Liver (tissue), 9 donors: ENCODE results near the gene SNCB. TPM values are rescaled to one million over a fixed set of nuclear protein-coding genes. Genes with fewer than 3 reads are reported as not detected.
A peak's percentile ranks its signal among the peaks of the same experiment; 100 is the strongest.

Experiments used
- DNase-seq: peaks from one replicate; pipeline ENCODE4 v3.0.0-alpha.2; 2017; ENCODE audit warnings: low spot score
- H3K27ac ChIP-seq, 2 donors: one replicate each; pipeline ENCODE4 v1.7.0; 2013; ENCODE audit warnings: inconsistent platforms in 2 of 2, low read length in 2 of 2, control low read depth in 1 of 2, low read depth in 1 of 2, mild to moderate bottlenecking in 1 of 2
- H3K27me3 ChIP-seq, 4 donors: one replicate each; pipeline versions ENCODE4 v1.6.1 to v1.7.0; 2013; ENCODE audit warnings: low read length in 3 of 4, inconsistent platforms in 1 of 4, mild to moderate bottlenecking in 1 of 4, moderate library complexity in 1 of 4; ENCODE audit not compliant: control insufficient read depth in 4 of 4, insufficient read depth in 4 of 4
- H3K36me3 ChIP-seq, 4 donors: one replicate each; pipeline versions ENCODE4 v1.6.1 to v1.7.0; 2013; ENCODE audit warnings: low read length in 3 of 4, mild to moderate bottlenecking in 3 of 4, low read depth in 1 of 4, moderate library complexity in 1 of 4; ENCODE audit not compliant: control insufficient read depth in 4 of 4, insufficient read depth in 3 of 4
- H3K4me1 ChIP-seq, 4 donors: one replicate each; pipeline versions ENCODE4 v1.6.1 to v1.7.0; 2013; ENCODE audit warnings: low read length in 3 of 4, mild to moderate bottlenecking in 3 of 4, moderate library complexity in 1 of 4; ENCODE audit not compliant: control insufficient read depth in 4 of 4, insufficient read depth in 4 of 4
- H3K4me3 ChIP-seq, 3 donors: one replicate each; pipeline versions ENCODE4 v1.6.1 to v1.7.0; 2013; ENCODE audit warnings: low read length in 3 of 3, control low read depth in 1 of 3, low read depth in 1 of 3, mild to moderate bottlenecking in 1 of 3
- H3K9ac ChIP-seq, 2 donors: one replicate each; pipeline ENCODE4 v1.7.0; 2013; ENCODE audit warnings: low read length in 2 of 2, mild to moderate bottlenecking in 2 of 2, moderate library complexity in 2 of 2, control low read depth in 1 of 2, low read depth in 1 of 2
- H3K9me3 ChIP-seq, 4 donors: one replicate each; pipeline versions ENCODE4 v1.6.1 to v1.7.0; 2013; ENCODE audit warnings: low read length in 3 of 4; ENCODE audit not compliant: control insufficient read depth in 4 of 4
- EGR1 ChIP-seq, 2 donors: IDR thresholded peaks; 2 replicates each; pipeline ENCODE4 v1.6.1; 2016 to 2018; ENCODE audit warnings: antibody characterized with exemption in 2 of 2, low read depth in 2 of 2
- FOXA1 ChIP-seq: IDR thresholded peaks from 2 replicates; pipeline ENCODE4 v1.6.1; 2016; ENCODE audit warnings: antibody characterized with exemption
- FOXA2 ChIP-seq: IDR thresholded peaks from 2 replicates; pipeline ENCODE4 v1.6.1; 2016; ENCODE audit warnings: antibody characterized with exemption
- GABPA ChIP-seq, 2 donors: IDR thresholded peaks in 1 of 2; conservative IDR thresholded peaks in 1 of 2; 2 replicates each; pipeline ENCODE4 v1.6.1; 2016; ENCODE audit warnings: antibody characterized with exemption in 2 of 2, mild to moderate bottlenecking in 1 of 2, moderate library complexity in 1 of 2
- HNF4G ChIP-seq: IDR thresholded peaks from 2 replicates; pipeline ENCODE4 v1.6.1; 2016; ENCODE audit warnings: antibody characterized with exemption
- JUND ChIP-seq, 2 donors: IDR thresholded peaks; 2 replicates each; pipeline ENCODE4 v1.6.1; 2016; ENCODE audit warnings: antibody characterized with exemption in 2 of 2
- MAX ChIP-seq: IDR thresholded peaks from 2 replicates; pipeline ENCODE4 v1.6.1; 2016; ENCODE audit warnings: antibody characterized with exemption
- NR2F2 ChIP-seq: IDR thresholded peaks from 2 replicates; pipeline ENCODE4 v1.6.1; 2016; ENCODE audit warnings: antibody characterized with exemption
- RAD21 ChIP-seq, 2 donors: IDR thresholded peaks; 2 replicates each; pipeline ENCODE4 v1.6.1; 2016; ENCODE audit warnings: antibody characterized with exemption in 2 of 2, mild to moderate bottlenecking in 2 of 2
- RXRA ChIP-seq, 2 donors: IDR thresholded peaks; 2 replicates each; pipeline ENCODE4 v1.6.1; 2017 to 2018; ENCODE audit warnings: antibody characterized with exemption in 2 of 2, mild to moderate bottlenecking in 1 of 2
- SP1 ChIP-seq: IDR thresholded peaks from 2 replicates; pipeline ENCODE4 v1.6.1; 2018; ENCODE audit warnings: antibody characterized with exemption, mild to moderate bottlenecking
- TAF1 ChIP-seq: conservative IDR thresholded peaks from 2 replicates; pipeline ENCODE4 v1.6.1; 2016; ENCODE audit warnings: antibody characterized with exemption, mild to moderate bottlenecking
- WGBS: extraction: QIAGEN DNeasy Blood & Tissue Kit; methylation state at CpG from one replicate; pipeline ENCODE4 v1.1.7; 2013; 5-methylcytosine and 5-hydroxymethylcytosine counted together
- polyA plus RNA-seq, 2 donors: library from polyadenylated mRNA; stranded (reverse) in 1 of 2; unstranded in 1 of 2; fragments of 200-250 nt in 1 of 2; fragments of >200 nt in 1 of 2; fragmentation: Nextera tagmentation in 1 of 2; extraction: Ambion mirVana in 1 of 2; gene quantifications; one replicate each; pipeline versions ENCODE4 v1.2.1 to v1.2.3, GENCODE V29; 2013 to 2015
- total RNA-seq, 2 donors: library from RNA; depleted of rRNA; stranded (reverse); fragments of >200 nt; gene quantifications; one replicate each; pipeline ENCODE4 v1.2.3, GENCODE V29; 2014
- TF ChIP-seq, protein P1 (sequence below): fragments of 150-350 bp; IDR thresholded peaks from 2 replicates; pipeline ENCODE4 v1.5.1; 2017; ENCODE audit warnings: improper control_type of control experiment, low read depth, low read length; ENCODE audit not compliant: missing input control
- TF ChIP-seq, protein P2 (sequence below): IDR thresholded peaks from 2 replicates; pipeline ENCODE4 v1.6.1; 2016; ENCODE audit warnings: antibody characterized with exemption
- TF ChIP-seq, protein P3 (sequence below): IDR thresholded peaks from 2 replicates; pipeline ENCODE4 v1.6.1; 2016; ENCODE audit warnings: antibody characterized with exemption
- donor health status: healthy.
- donor health status: healthy.
- donor health status: healthy.
- donor health status: healthy.
- donor health status: healthy.

SNCB gene
- total and polyA plus RNA-seq, 4 donors, result not detected

DNA sequence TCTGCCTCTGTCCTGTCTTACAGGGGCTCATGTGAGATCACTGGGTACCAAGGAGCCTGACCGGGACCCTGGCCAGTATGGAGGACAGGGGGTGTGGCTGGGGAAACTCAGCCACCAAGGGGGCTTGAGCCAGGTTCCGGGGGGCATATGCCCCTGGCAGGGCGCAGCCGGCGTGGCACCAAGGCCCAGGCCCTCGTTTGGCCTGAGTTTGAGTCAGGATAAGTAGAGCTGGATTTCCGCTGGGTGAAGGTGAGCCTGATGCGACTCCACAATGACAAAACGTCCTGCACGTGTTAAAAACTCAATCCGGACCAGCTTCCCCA lies 16.3 kb upstream of the SNCB start:
- H3K9me3 ChIP-seq, result no peaks in the 10 kb centered on the region
- peaks cover 5 to 18% (median 14%) of the 10 kb centered on the region in 4 donors for H3K4me1 ChIP-seq
- peak overlapping the region; percentile 51 to 76 (median 59) for H3K4me3 ChIP-seq
- no peak for TF ChIP-seq NR2F2
- no peak for TF ChIP-seq EGR1 (IDR thresholded peaks at IDR 0.05; ENCODE audit: low read depth in 2 of 2)
- no peak for TF ChIP-seq RAD21 (IDR thresholded peaks at IDR 0.05)
- TF ChIP-seq SP1, result no peak
- no peak for TF ChIP-seq JUND (IDR thresholded peaks at IDR 0.05)
- TF ChIP-seq, protein P1, sequence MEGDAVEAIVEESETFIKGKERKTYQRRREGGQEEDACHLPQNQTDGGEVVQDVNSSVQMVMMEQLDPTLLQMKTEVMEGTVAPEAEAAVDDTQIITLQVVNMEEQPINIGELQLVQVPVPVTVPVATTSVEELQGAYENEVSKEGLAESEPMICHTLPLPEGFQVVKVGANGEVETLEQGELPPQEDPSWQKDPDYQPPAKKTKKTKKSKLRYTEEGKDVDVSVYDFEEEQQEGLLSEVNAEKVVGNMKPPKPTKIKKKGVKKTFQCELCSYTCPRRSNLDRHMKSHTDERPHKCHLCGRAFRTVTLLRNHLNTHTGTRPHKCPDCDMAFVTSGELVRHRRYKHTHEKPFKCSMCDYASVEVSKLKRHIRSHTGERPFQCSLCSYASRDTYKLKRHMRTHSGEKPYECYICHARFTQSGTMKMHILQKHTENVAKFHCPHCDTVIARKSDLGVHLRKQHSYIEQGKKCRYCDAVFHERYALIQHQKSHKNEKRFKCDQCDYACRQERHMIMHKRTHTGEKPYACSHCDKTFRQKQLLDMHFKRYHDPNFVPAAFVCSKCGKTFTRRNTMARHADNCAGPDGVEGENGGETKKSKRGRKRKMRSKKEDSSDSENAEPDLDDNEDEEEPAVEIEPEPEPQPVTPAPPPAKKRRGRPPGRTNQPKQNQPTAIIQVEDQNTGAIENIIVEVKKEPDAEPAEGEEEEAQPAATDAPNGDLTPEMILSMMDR, result no peak
- TF ChIP-seq, protein P2, sequence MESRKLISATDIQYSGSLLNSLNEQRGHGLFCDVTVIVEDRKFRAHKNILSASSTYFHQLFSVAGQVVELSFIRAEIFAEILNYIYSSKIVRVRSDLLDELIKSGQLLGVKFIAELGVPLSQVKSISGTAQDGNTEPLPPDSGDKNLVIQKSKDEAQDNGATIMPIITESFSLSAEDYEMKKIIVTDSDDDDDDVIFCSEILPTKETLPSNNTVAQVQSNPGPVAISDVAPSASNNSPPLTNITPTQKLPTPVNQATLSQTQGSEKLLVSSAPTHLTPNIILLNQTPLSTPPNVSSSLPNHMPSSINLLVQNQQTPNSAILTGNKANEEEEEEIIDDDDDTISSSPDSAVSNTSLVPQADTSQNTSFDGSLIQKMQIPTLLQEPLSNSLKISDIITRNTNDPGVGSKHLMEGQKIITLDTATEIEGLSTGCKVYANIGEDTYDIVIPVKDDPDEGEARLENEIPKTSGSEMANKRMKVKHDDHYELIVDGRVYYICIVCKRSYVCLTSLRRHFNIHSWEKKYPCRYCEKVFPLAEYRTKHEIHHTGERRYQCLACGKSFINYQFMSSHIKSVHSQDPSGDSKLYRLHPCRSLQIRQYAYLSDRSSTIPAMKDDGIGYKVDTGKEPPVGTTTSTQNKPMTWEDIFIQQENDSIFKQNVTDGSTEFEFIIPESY, result no peak
- TF ChIP-seq GABPA (IDR thresholded peaks at IDR 0.05 in 1 of 2, conservative IDR thresholded peaks at IDR 0.05 in 1 of 2), result no peak
- TF ChIP-seq RXRA (IDR thresholded peaks at IDR 0.05), result no peak
- TF ChIP-seq, protein P3, sequence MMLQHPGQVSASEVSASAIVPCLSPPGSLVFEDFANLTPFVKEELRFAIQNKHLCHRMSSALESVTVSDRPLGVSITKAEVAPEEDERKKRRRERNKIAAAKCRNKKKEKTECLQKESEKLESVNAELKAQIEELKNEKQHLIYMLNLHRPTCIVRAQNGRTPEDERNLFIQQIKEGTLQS, result no peak
- TF ChIP-seq FOXA1, result no peak
- no peak for TF ChIP-seq TAF1
- no peak for TF ChIP-seq HNF4G
- TF ChIP-seq FOXA2, result no peak
- TF ChIP-seq MAX, result no peak
- H3K27me3 ChIP-seq, result no peaks in the 10 kb centered on the region
- peak overlapping the region; percentile 18 to 40 for H3K27ac ChIP-seq
- 33% methylated on average over 11 of the region's 11 CpGs for WGBS
- no peaks in the 10 kb centered on the region for H3K36me3 ChIP-seq
- no peak for DNase-seq
- H3K9ac ChIP-seq, result no peak overlapping the region

DNA sequence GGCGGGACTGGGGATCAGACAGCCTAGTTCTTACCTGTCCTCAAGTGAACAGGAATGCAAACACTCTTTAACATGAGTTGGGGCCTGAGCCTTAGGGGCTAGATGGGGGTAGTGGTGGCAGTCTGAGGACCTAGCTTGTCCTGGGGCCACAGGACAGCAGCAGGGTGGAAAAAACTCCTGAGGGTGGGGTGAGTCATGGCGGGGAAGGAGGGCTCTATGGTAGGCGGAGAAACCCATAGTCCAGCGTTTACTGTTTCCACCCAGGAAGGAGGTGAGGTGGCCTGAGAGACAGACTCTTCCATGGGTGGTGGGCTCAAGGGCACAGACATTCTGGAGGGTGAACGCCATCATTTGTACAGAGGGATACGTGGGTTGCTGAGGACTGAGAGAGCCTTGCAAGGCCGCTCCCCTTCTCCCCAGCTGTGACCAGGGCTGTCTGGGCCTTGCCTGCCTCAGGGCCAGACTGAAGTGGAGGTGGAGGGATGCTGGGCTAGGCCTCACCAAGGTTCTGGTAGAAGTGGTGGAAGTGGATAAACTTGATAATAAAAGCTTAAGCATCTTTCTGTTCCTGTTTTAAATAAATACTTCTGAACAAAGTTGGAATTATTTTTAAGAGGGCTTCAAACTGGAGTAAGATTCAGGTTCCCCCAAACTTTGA lies 15.8 kb upstream of the SNCB start:
- 96% methylated on average over 7 of the region's 7 CpGs for WGBS
- no peak overlapping the region for H3K27ac ChIP-seq
- no peak overlapping the region for H3K9ac ChIP-seq
- H3K36me3 ChIP-seq, result no peaks in the 10 kb centered on the region
- peaks cover 5 to 18% (median 14%) of the 10 kb centered on the region in 4 donors for H3K4me1 ChIP-seq
- TF ChIP-seq, protein P2, result no peak
- no peaks in the 10 kb centered on the region for H3K27me3 ChIP-seq
- H3K4me3 ChIP-seq, result no peak overlapping the region
- DNase-seq, result no peak
- no peaks in the 10 kb centered on the region for H3K9me3 ChIP-seq
